Mesendoderm (in vitro differentiated cells): ENCODE data around the gene PCDH1.
A peak's percentile ranks its signal among the peaks of the same experiment; 100 is the strongest.

Source experiments
- DNase-seq: peaks from one replicate; pipeline ENCODE4 v3.0.0; 2013
- H2AK5ac ChIP-seq: 2 replicates; pipeline ENCODE4 v1.6.1; 2013; ENCODE audit warnings: low read length, inconsistent platforms
- H2BK120ac ChIP-seq: 2 replicates; pipeline ENCODE4 v1.6.1; 2013; ENCODE audit warnings: low read depth, mild to moderate bottlenecking, low read length, moderate library complexity, mixed read lengths
- H2BK15ac ChIP-seq: replicated peaks from 2 replicates; pipeline ENCODE4 v1.6.1; 2013; ENCODE audit warnings: low read depth, mild to moderate bottlenecking, moderate library complexity
- H2BK5ac ChIP-seq: 2 replicates; pipeline ENCODE4 v1.6.1; 2013; ENCODE audit warnings: low read length, inconsistent platforms
- H3K18ac ChIP-seq: 2 replicates; pipeline ENCODE4 v1.6.1; 2013; ENCODE audit warnings: mild to moderate bottlenecking, low read length, mixed read lengths
- H3K23ac ChIP-seq: one replicate; pipeline ENCODE4 v1.6.1; 2013; ENCODE audit warnings: low read length
- H3K27ac ChIP-seq: 2 replicates; pipeline ENCODE4 v1.5.1; 2013; ENCODE audit warnings: low read depth, mild to moderate bottlenecking, inconsistent platforms, low read length, moderate library complexity
- H3K27me3 ChIP-seq: 2 replicates; pipeline ENCODE4 v1.6.1; 2013; ENCODE audit warnings: low read length, control low read depth, mild to moderate bottlenecking, inconsistent platforms; ENCODE audit not compliant: insufficient read depth, poor library complexity
- H3K36me3 ChIP-seq: 2 replicates; pipeline ENCODE4 v1.6.1; 2013; ENCODE audit warnings: low read length, inconsistent platforms; ENCODE audit not compliant: control insufficient read depth, insufficient read depth
- H3K4ac ChIP-seq: one replicate; pipeline ENCODE4 v1.6.1; 2013; ENCODE audit warnings: low read depth, mild to moderate bottlenecking, low read length, moderate library complexity
- H3K4me1 ChIP-seq: 2 replicates; pipeline ENCODE4 v1.6.1; 2013; ENCODE audit warnings: low read depth, low read length, inconsistent platforms; ENCODE audit not compliant: control insufficient read depth
- H3K4me2 ChIP-seq: 2 replicates; pipeline ENCODE4 v1.6.1; 2013; ENCODE audit warnings: low read length
- H3K4me3 ChIP-seq: 2 replicates; pipeline ENCODE4 v1.5.1; 2013; ENCODE audit warnings: mild to moderate bottlenecking, low read length
- H3K56ac ChIP-seq: one replicate; pipeline ENCODE4 v1.6.1; 2013; ENCODE audit warnings: low read length
- H3K79me1 ChIP-seq: 2 replicates; pipeline ENCODE4 v1.6.1; 2013; ENCODE audit warnings: low read length, inconsistent platforms
- H3K79me2 ChIP-seq: 2 replicates; pipeline ENCODE4 v1.6.1; 2013; ENCODE audit warnings: mild to moderate bottlenecking, low read length; ENCODE audit not compliant: control insufficient read depth, insufficient read depth
- H3K9ac ChIP-seq: 2 replicates; pipeline ENCODE4 v1.6.1; 2013; ENCODE audit warnings: low read length, inconsistent platforms
- H4K5ac ChIP-seq: one replicate; pipeline ENCODE4 v1.6.1; 2013; ENCODE audit warnings: low read length
- H4K8ac ChIP-seq: one replicate; pipeline ENCODE4 v1.6.1; 2013; ENCODE audit warnings: low read depth, mild to moderate bottlenecking, control low read depth, low read length, moderate library complexity
- WGBS: extraction: QIAGEN DNeasy Blood & Tissue Kit; methylation state at CpG from one replicate; pipeline ENCODE4 v1.1.7; 2013; ENCODE audit warnings: low lambda C conversion rate, missing lambda C conversion rate; ENCODE audit not compliant: insufficient coverage; ENCODE audit errors: extremely low coverage; 5-methylcytosine and 5-hydroxymethylcytosine counted together

Gene PCDH1

GRCh38 chr5:141878711-141879425, 658 bp upstream of the PCDH1 start:
- H2AK5ac ChIP-seq = no peak overlapping the region
- DNase-seq = peak; percentile 94
- peaks cover 30% of the 10 kb centered on the region for H3K4me1 ChIP-seq
- H3K56ac ChIP-seq = peak overlapping the region; percentile 84
- no peak overlapping the region for H3K4ac ChIP-seq
- H2BK15ac ChIP-seq = no peak overlapping the region
- no peaks in the 10 kb centered on the region for H3K27me3 ChIP-seq
- peak overlapping the region; percentile 99 for H3K4me2 ChIP-seq
- no peak overlapping the region for H4K8ac ChIP-seq
- peak overlapping the region; percentile 58 for H3K9ac ChIP-seq
- H2BK120ac ChIP-seq = no peak overlapping the region
- H3K36me3 ChIP-seq = no peaks in the 10 kb centered on the region
- peak overlapping the region; percentile 48 for H3K4me3 ChIP-seq
- H2BK5ac ChIP-seq = no peak overlapping the region
- peaks cover 23% of the 10 kb centered on the region for H3K79me2 ChIP-seq
- H3K23ac ChIP-seq = no peak overlapping the region
- peak overlapping the region; percentile 40 for H3K27ac ChIP-seq
- no peak overlapping the region for H4K5ac ChIP-seq
- WGBS = no CpG with 5 or more reads among the region's 40 CpGs
- peaks cover 6% of the 10 kb centered on the region for H3K79me1 ChIP-seq
- H3K18ac ChIP-seq = peak overlapping the region; percentile 21

GRCh38 chr5:141877356-141878185, 639 bp downstream of the PCDH1 start:
- Histone ChIP-seq H3K79me2 (peaks cover 26% of the 10 kb centered on the region), H4K5ac (no peak overlapping the region), H3K4me2 (peak overlapping the region; percentile 99), H2BK15ac (no peak overlapping the region), H3K27me3 (no peaks in the 10 kb centered on the region), H2BK120ac (peak overlapping the region; percentile 2), H3K79me1 (peaks cover 6% of the 10 kb centered on the region), H3K4ac (peak overlapping the region; percentile 40), H3K9ac (peak overlapping the region; percentile 92), H3K18ac (peak overlapping the region; percentile 81), H3K56ac (peak overlapping the region; percentile 75), H2AK5ac (peak overlapping the region; percentile 24), H3K4me3 (peak overlapping the region; percentile 23), H3K23ac (peak overlapping the region; percentile 83), H3K27ac (peak overlapping the region; percentile 19), H3K36me3 (no peaks in the 10 kb centered on the region), H3K4me1 (peaks cover 27% of the 10 kb centered on the region), H2BK5ac (no peak overlapping the region), H4K8ac (no peak overlapping the region)
- peak; percentile 50 for DNase-seq
- WGBS = no CpG with 5 or more reads among the region's 55 CpGs

- peak overlapping the region; percentile 41 for H3K27ac ChIP-seq
Observed at GRCh38 chr5:141876628-141877355, 1.4 kb downstream of the PCDH1 start.

GRCh38 chr5:141875795-141876627, 2.2 kb downstream of the PCDH1 start:
- Histone ChIP-seq H3K23ac (no peak overlapping the region), H2BK15ac (peak overlapping the region; percentile 20), H3K4me2 (peak overlapping the region; percentile 99), H3K36me3 (no peaks in the 10 kb centered on the region), H3K4me3 (peak overlapping the region; percentile 39), H2BK120ac (peak overlapping the region; percentile 18), H3K4ac (no peak overlapping the region), H3K18ac (peak overlapping the region; percentile 29), H3K79me1 (peaks cover 15% of the 10 kb centered on the region), H4K5ac (no peak overlapping the region), H3K79me2 (peaks cover 37% of the 10 kb centered on the region), H2AK5ac (no peak overlapping the region), H2BK5ac (peak overlapping the region; percentile 71), H3K9ac (peak overlapping the region; percentile 92), H3K27me3 (no peaks in the 10 kb centered on the region), H3K4me1 (peaks cover 27% of the 10 kb centered on the region), H4K8ac (no peak overlapping the region), H3K27ac (peak overlapping the region; percentile 41), H3K56ac (peak overlapping the region; percentile 87)
- WGBS = no CpG with 5 or more reads among the region's 65 CpGs
- DNase-seq = peak; percentile 71

More at GRCh38 chr5:141876628-141877355, 1.4 kb downstream of the PCDH1 start:
- H2AK5ac ChIP-seq = peak overlapping the region; percentile 24
- peak overlapping the region; percentile 18 for H2BK120ac ChIP-seq
- H3K27me3 ChIP-seq = no peaks in the 10 kb centered on the region
- H3K56ac ChIP-seq = peak overlapping the region; percentile 75
- H3K18ac ChIP-seq = peak overlapping the region; percentile 29
- H4K8ac ChIP-seq = no peak overlapping the region
- H3K23ac ChIP-seq = peak overlapping the region; percentile 94
- H3K4me2 ChIP-seq = peak overlapping the region; percentile 99
- H2BK15ac ChIP-seq = no peak overlapping the region
- H3K79me2 ChIP-seq = peaks cover 29% of the 10 kb centered on the region
- H3K79me1 ChIP-seq = peaks cover 8% of the 10 kb centered on the region
- H3K36me3 ChIP-seq = no peaks in the 10 kb centered on the region
- H3K4me3 ChIP-seq = peak overlapping the region; percentile 23
- peak overlapping the region; percentile 86 for H3K4ac ChIP-seq
- peaks cover 25% of the 10 kb centered on the region for H3K4me1 ChIP-seq
- peak; percentile 58 for DNase-seq
- peak overlapping the region; percentile 71 for H2BK5ac ChIP-seq
- no peak overlapping the region for H4K5ac ChIP-seq
- WGBS = no CpG with 5 or more reads among the region's 42 CpGs
- H3K9ac ChIP-seq = peak overlapping the region; percentile 92
